ENCODE results near the gene PFKFB4. TPM values are rescaled to one million over a fixed set of nuclear protein-coding genes. Genes with fewer than 3 reads are reported as not detected.

PFKFB4 gene
- total and polyA plus RNA-seq, 9 of the 15 experiments (the other 6 are each of a cell fraction or from before 2014, with no cell fraction given) = 0.92 to 56.3 (median 13.5) TPM

GRCh38 chr3:48563382-48563918 lies 6.8 kb upstream of the PFKFB4 start, which contains the start of gene UCN2:
TSS of gene UCN2 (minus strand) at chr3:48563781. CDS start at chr3:48563124, 657 bp downstream.
- peak; percentile 6 for FAIRE-seq
- H3K27ac ChIP-seq (ENCODE audit: extremely low read depth, low read depth, low read length) = no peak within 1 kb of the TSS
- intact Hi-C loops (cut with micrococcal nuclease) = no loop called here

More at GRCh38 chr3:48563382-48563918, 6.8 kb upstream of the PFKFB4 start, which contains the start of gene UCN2:
- Histone ChIP-seq H3K4me1 (replicated peaks in 1 of 2; ENCODE audit: control insufficient read depth in 2 of 2, insufficient read depth in 2 of 2, low read length in 2 of 2) (peaks cover 26 to 68% of the 10 kb centered on the region in 2 experiments), H3K36me3 (ENCODE audit: control insufficient read depth, insufficient read depth, low read length) (no peaks in the 10 kb centered on the region), H3K27me3 (ENCODE audit: control insufficient read depth in 2 of 2, insufficient read depth in 2 of 2, low read length in 2 of 2) (no peaks in the 10 kb centered on the region), H3K9ac (ENCODE audit: insufficient read depth in 1 of 2, low read depth in 2 of 2, low read length in 2 of 2) (peak within 1 kb of the TSS in 1 of 2 experiments; percentile 61; a peak in 1 of 4 replicates), H3K4me3 (no peak within 1 kb of the TSS), H3K79me2 (ENCODE audit: control insufficient read depth, insufficient read depth, low read length) (no peaks in the 10 kb centered on the region), H3K4me2 (ENCODE audit: insufficient read depth, low read length) (no peak within 1 kb of the TSS), H3K9me1 (ENCODE audit: control insufficient read depth, insufficient read depth, low read length) (no peaks in the 10 kb centered on the region), H3K9me3 (replicated peaks; ENCODE audit: control insufficient read depth, insufficient read depth, low read depth, low read length) (no peaks in the 10 kb centered on the region), H2AFZ (ENCODE audit: low read depth, low read length) (peak within 1 kb of the TSS; percentile 56; the same call in 1 of the 2 replicates), H4K20me1 (replicated peaks; ENCODE audit: control insufficient read depth, insufficient read depth, low read length) (no peaks in the 10 kb centered on the region)
- DNase-seq (ENCODE audit: extremely low read depth in 1 of 4, low spot score in 3 of 4) (no peak), ATAC-seq (no peak)
- BruUV-seq (replicated peaks) = no TSS peak
- in situ Hi-C loops (cut with MboI) = no loop called here
- CTCF ChIA-PET (ENCODE audit: low intra/inter-chr PET ratio) = no interaction called here
- POLR2A ChIA-PET = no interaction called here
- TF ChIP-seq ZNF830 (CRISPR knock-in tag; IDR thresholded peaks at IDR 0.05) (no peak), MCM7 (IDR thresholded peaks at IDR 0.05) (0 out of 4 replicates have a peak, but pooled peaks of 1 of the 2 experiments have one; percentile 12), CBFA2T3 (IDR thresholded peaks at IDR 0.05) (no peak), ZNF12 (CRISPR knock-in tag; IDR thresholded peaks at IDR 0.05) (no peak), HDAC1 (IDR thresholded peaks at IDR 0.05) (peak in 1 of 2 experiments; percentile 28; a peak in 1 of 4 replicates)
- TF ChIP-seq, protein P1, sequence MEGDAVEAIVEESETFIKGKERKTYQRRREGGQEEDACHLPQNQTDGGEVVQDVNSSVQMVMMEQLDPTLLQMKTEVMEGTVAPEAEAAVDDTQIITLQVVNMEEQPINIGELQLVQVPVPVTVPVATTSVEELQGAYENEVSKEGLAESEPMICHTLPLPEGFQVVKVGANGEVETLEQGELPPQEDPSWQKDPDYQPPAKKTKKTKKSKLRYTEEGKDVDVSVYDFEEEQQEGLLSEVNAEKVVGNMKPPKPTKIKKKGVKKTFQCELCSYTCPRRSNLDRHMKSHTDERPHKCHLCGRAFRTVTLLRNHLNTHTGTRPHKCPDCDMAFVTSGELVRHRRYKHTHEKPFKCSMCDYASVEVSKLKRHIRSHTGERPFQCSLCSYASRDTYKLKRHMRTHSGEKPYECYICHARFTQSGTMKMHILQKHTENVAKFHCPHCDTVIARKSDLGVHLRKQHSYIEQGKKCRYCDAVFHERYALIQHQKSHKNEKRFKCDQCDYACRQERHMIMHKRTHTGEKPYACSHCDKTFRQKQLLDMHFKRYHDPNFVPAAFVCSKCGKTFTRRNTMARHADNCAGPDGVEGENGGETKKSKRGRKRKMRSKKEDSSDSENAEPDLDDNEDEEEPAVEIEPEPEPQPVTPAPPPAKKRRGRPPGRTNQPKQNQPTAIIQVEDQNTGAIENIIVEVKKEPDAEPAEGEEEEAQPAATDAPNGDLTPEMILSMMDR (IDR thresholded peaks at IDR 0.05 in 2 of 3, conservative IDR thresholded peaks at IDR 0.05 in 1 of 3; ENCODE audit: insufficient read depth in 2 of 3, low read depth in 1 of 3, low read length in 3 of 3) = peak in 1 of 3 experiments; percentile 14; a peak in 1 of 6 replicates
- TF ChIP-seq, protein P2, sequence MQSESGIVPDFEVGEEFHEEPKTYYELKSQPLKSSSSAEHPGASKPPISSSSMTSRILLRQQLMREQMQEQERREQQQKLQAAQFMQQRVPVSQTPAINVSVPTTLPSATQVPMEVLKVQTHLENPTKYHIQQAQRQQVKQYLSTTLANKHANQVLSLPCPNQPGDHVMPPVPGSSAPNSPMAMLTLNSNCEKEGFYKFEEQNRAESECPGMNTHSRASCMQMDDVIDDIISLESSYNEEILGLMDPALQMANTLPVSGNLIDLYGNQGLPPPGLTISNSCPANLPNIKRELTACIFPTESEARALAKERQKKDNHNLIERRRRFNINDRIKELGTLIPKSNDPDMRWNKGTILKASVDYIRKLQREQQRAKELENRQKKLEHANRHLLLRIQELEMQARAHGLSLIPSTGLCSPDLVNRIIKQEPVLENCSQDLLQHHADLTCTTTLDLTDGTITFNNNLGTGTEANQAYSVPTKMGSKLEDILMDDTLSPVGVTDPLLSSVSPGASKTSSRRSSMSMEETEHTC (IDR thresholded peaks at IDR 0.05) = no peak
- 17% methylated on average over 3 of the region's 6 CpGs for WGBS (ENCODE audit: insufficient coverage, low coverage, missing lambda C conversion rate)

All from K562 (cell line).